Neural cell (in vitro differentiated cells): ENCODE measurements around the gene KRTAP4-5.

Experiments used
- EZH2 ChIP-seq: fragments of 200-600, 300-800 bp; shearing (Covaris generic), sonication (generic); IDR thresholded peaks from 2 replicates; pipeline ENCODE4 v1.6.1; 2014; ENCODE audit warnings: antibody characterized with exemption, low read length, borderline replicate concordance, mild to moderate bottlenecking; ENCODE audit not compliant: insufficient read depth, poor library complexity, severe bottlenecking
- MXI1 ChIP-seq: fragments of 450-650 bp; conservative IDR thresholded peaks from 2 replicates; pipeline ENCODE4 v1.6.1; 2014; ENCODE audit warnings: antibody characterized with exemption, mild to moderate bottlenecking; ENCODE audit not compliant: poor library complexity, severe bottlenecking
- POLR2AphosphoS5 ChIP-seq: IDR thresholded peaks from 2 replicates; pipeline ENCODE4 v1.6.1; 2012
- SMC3 ChIP-seq: fragments of 450-650 bp; conservative IDR thresholded peaks from 2 replicates; pipeline ENCODE4 v1.6.1; 2014; ENCODE audit warnings: antibody characterized with exemption, mild to moderate bottlenecking, moderate library complexity; ENCODE audit not compliant: poor library complexity
- TF ChIP-seq, protein P1 (sequence below): fragments of 450-650 bp; IDR thresholded peaks from 2 replicates; pipeline ENCODE4 v1.5.1; 2014; ENCODE audit warnings: antibody characterized with exemption, mild to moderate bottlenecking, moderate library complexity; ENCODE audit not compliant: poor library complexity, severe bottlenecking
- TF ChIP-seq, protein P2 (sequence below): IDR thresholded peaks from 2 replicates; pipeline ENCODE4 v1.6.1; 2012; ENCODE audit warnings: borderline replicate concordance

DNA sequence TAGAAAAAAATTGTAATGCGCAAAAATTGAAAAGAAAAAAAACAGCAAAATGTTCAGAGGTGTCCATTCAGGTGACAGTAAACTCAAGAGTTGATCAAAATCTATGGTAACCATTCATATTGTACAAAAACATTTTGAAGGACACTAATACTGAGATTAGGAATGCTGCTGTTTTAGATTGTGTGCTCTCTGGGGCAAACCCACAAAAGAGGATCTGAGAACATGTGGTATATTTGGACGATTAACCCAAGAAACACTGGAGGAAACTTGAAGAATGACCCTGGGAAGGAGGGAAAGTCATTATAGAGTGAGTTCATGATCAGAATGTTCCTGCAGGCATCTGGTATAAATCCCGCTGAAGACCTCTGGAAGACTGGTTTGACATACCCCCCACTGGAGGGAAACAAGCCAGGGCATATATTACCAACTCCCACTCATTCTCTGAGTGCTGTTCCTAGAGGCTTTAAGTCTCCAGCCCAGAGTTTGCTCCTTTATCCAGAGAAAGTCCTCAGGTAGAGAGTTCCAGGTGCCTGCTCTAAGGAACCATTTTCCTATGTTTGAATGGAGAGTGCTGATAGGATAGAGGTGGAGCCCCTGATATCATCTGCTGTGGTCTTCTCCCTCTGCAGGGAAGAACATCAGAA, 27.2 kb upstream of the KRTAP4-5 start:
- TF ChIP-seq, protein P1, sequence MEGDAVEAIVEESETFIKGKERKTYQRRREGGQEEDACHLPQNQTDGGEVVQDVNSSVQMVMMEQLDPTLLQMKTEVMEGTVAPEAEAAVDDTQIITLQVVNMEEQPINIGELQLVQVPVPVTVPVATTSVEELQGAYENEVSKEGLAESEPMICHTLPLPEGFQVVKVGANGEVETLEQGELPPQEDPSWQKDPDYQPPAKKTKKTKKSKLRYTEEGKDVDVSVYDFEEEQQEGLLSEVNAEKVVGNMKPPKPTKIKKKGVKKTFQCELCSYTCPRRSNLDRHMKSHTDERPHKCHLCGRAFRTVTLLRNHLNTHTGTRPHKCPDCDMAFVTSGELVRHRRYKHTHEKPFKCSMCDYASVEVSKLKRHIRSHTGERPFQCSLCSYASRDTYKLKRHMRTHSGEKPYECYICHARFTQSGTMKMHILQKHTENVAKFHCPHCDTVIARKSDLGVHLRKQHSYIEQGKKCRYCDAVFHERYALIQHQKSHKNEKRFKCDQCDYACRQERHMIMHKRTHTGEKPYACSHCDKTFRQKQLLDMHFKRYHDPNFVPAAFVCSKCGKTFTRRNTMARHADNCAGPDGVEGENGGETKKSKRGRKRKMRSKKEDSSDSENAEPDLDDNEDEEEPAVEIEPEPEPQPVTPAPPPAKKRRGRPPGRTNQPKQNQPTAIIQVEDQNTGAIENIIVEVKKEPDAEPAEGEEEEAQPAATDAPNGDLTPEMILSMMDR: no peak
- no peak for TF ChIP-seq MXI1
- TF ChIP-seq, protein P2, sequence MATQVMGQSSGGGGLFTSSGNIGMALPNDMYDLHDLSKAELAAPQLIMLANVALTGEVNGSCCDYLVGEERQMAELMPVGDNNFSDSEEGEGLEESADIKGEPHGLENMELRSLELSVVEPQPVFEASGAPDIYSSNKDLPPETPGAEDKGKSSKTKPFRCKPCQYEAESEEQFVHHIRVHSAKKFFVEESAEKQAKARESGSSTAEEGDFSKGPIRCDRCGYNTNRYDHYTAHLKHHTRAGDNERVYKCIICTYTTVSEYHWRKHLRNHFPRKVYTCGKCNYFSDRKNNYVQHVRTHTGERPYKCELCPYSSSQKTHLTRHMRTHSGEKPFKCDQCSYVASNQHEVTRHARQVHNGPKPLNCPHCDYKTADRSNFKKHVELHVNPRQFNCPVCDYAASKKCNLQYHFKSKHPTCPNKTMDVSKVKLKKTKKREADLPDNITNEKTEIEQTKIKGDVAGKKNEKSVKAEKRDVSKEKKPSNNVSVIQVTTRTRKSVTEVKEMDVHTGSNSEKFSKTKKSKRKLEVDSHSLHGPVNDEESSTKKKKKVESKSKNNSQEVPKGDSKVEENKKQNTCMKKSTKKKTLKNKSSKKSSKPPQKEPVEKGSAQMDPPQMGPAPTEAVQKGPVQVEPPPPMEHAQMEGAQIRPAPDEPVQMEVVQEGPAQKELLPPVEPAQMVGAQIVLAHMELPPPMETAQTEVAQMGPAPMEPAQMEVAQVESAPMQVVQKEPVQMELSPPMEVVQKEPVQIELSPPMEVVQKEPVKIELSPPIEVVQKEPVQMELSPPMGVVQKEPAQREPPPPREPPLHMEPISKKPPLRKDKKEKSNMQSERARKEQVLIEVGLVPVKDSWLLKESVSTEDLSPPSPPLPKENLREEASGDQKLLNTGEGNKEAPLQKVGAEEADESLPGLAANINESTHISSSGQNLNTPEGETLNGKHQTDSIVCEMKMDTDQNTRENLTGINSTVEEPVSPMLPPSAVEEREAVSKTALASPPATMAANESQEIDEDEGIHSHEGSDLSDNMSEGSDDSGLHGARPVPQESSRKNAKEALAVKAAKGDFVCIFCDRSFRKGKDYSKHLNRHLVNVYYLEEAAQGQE: no peak
- TF ChIP-seq SMC3: no peak
- TF ChIP-seq EZH2: no peak
- no peak for TF ChIP-seq POLR2AphosphoS5
